Measurements from ENCODE around the gene PTPRN2. TPM values are rescaled to one million over a fixed set of nuclear protein-coding genes. Genes with fewer than 3 reads are reported as not detected.

PTPRN2 gene
- total and polyA plus RNA-seq, 2 donors (not counting 1 experiment from before 2014, with no cell fraction given): 0.54 to 1.2 TPM

- no peaks in the 10 kb centered on the region for H4K20me1 ChIP-seq (ENCODE audit: control insufficient read depth, extremely low read depth, insufficient read depth, low read length)
- H3K36me3 ChIP-seq (ENCODE audit: control insufficient read depth, insufficient read depth, low read length): no peaks in the 10 kb centered on the region
- no peak overlapping the region for H3K4me3 ChIP-seq (replicated peaks in 1 of 4; ENCODE audit: control extremely low read depth in 1 of 4, insufficient read depth in 1 of 4, low read depth in 3 of 4, low read length in 4 of 4)
- H2AFZ ChIP-seq (ENCODE audit: low read length): no peak overlapping the region
- no peaks in the 10 kb centered on the region for H3K79me2 ChIP-seq (ENCODE audit: control insufficient read depth, insufficient read depth, low read length)
- TF ChIP-seq EZH2 (IDR thresholded peaks at IDR 0.05; ENCODE audit: low read length, missing control alignments): no peak
- TF ChIP-seq CTCF (conservative IDR thresholded peaks at IDR 0.05 in 1 of 2, IDR thresholded peaks at IDR 0.05 in 1 of 2; ENCODE audit: low read depth in 1 of 2, low read length in 2 of 2): no peak
- H3K4me1 ChIP-seq (ENCODE audit: control insufficient read depth, extremely low read depth, insufficient read depth, low read length): no peaks in the 10 kb centered on the region
- DNase-seq (ENCODE audit: low read depth in 2 of 2): no peak
- H3K4me2 ChIP-seq (ENCODE audit: extremely low read depth, insufficient read depth, low read length): no peak overlapping the region
- no peaks in the 10 kb centered on the region for H3K27me3 ChIP-seq (ENCODE audit: control insufficient read depth, insufficient read depth, low read length)
- H3K27ac ChIP-seq (ENCODE audit: insufficient read depth, low read length): no peak overlapping the region
- no peak overlapping the region for H3K9ac ChIP-seq (ENCODE audit: insufficient read depth, low read length)
- H3K9me3 ChIP-seq (ENCODE audit: control insufficient read depth, insufficient read depth, low read depth, low read length): peaks cover 2% of the 10 kb centered on the region
Observed at GRCh38 chr7:158051776-158052175, 535.8 kb downstream of the PTPRN2 start.

- Histone ChIP-seq H3K4me3 (replicated peaks in 1 of 4; ENCODE audit: control extremely low read depth in 1 of 4, insufficient read depth in 1 of 4, low read depth in 3 of 4, low read length in 4 of 4) (no peak overlapping the region), H3K79me2 (ENCODE audit: control insufficient read depth, insufficient read depth, low read length) (no peaks in the 10 kb centered on the region), H3K4me1 (ENCODE audit: control insufficient read depth, extremely low read depth, insufficient read depth, low read length) (no peaks in the 10 kb centered on the region), H3K9me3 (ENCODE audit: control insufficient read depth, insufficient read depth, low read depth, low read length) (peaks cover 2% of the 10 kb centered on the region), H3K9ac (ENCODE audit: insufficient read depth, low read length) (no peak overlapping the region), H3K27ac (ENCODE audit: insufficient read depth, low read length) (no peak overlapping the region), H3K36me3 (ENCODE audit: control insufficient read depth, insufficient read depth, low read length) (no peaks in the 10 kb centered on the region), H3K4me2 (ENCODE audit: extremely low read depth, insufficient read depth, low read length) (no peak overlapping the region), H3K27me3 (ENCODE audit: control insufficient read depth, insufficient read depth, low read length) (no peaks in the 10 kb centered on the region), H2AFZ (ENCODE audit: low read length) (no peak overlapping the region), H4K20me1 (ENCODE audit: control insufficient read depth, extremely low read depth, insufficient read depth, low read length) (no peaks in the 10 kb centered on the region)
- no peak for DNase-seq (ENCODE audit: low read depth in 2 of 2)
- TF ChIP-seq EZH2 (IDR thresholded peaks at IDR 0.05; ENCODE audit: low read length, missing control alignments): no peak
Observed at GRCh38 chr7:158050978-158051651, 536.5 kb downstream of the PTPRN2 start.

GRCh38 chr7:158050441-158050977 lies 537.1 kb downstream of the PTPRN2 start:
- TF ChIP-seq EZH2 (IDR thresholded peaks at IDR 0.05; ENCODE audit: low read length, missing control alignments) (no peak), CTCF (conservative IDR thresholded peaks at IDR 0.05 in 1 of 2, IDR thresholded peaks at IDR 0.05 in 1 of 2; ENCODE audit: low read depth in 1 of 2, low read length in 2 of 2) (no peak)
- no peak overlapping the region for H3K4me3 ChIP-seq (replicated peaks in 1 of 4; ENCODE audit: control extremely low read depth in 1 of 4, insufficient read depth in 1 of 4, low read depth in 3 of 4, low read length in 4 of 4)
- no peaks in the 10 kb centered on the region for H3K79me2 ChIP-seq (ENCODE audit: control insufficient read depth, insufficient read depth, low read length)
- no peak overlapping the region for H2AFZ ChIP-seq (ENCODE audit: low read length)
- H3K4me2 ChIP-seq (ENCODE audit: extremely low read depth, insufficient read depth, low read length): no peak overlapping the region
- H4K20me1 ChIP-seq (ENCODE audit: control insufficient read depth, extremely low read depth, insufficient read depth, low read length): no peaks in the 10 kb centered on the region
- DNase-seq (ENCODE audit: low read depth in 2 of 2): no peak
- H3K4me1 ChIP-seq (ENCODE audit: control insufficient read depth, extremely low read depth, insufficient read depth, low read length): no peaks in the 10 kb centered on the region
- H3K9me3 ChIP-seq (ENCODE audit: control insufficient read depth, insufficient read depth, low read depth, low read length): peaks cover 2% of the 10 kb centered on the region
- no peaks in the 10 kb centered on the region for H3K27me3 ChIP-seq (ENCODE audit: control insufficient read depth, insufficient read depth, low read length)
- no peak overlapping the region for H3K27ac ChIP-seq (ENCODE audit: insufficient read depth, low read length)
- H3K36me3 ChIP-seq (ENCODE audit: control insufficient read depth, insufficient read depth, low read length): no peaks in the 10 kb centered on the region
- H3K9ac ChIP-seq (ENCODE audit: insufficient read depth, low read length): no peak overlapping the region

All from fibroblast of lung (primary cell).